ENCODE results near the gene NACC2. TPM values are rescaled to one million over a fixed set of nuclear protein-coding genes. Genes with fewer than 3 reads are reported as not detected.

NACC2 gene
- total RNA-seq, 4 donors from 2014 or later = 45.6 to 55.7 (median 49.8) TPM

GRCh38 chr9:135965124-135965756 lies 129.8 kb downstream of the NACC2 start:
- 55 to 63% methylated on average over 11 of the region's 11 CpGs for WGBS, 2 donors
- no peak for DNase-seq (ENCODE audit: low spot score in 2 of 2)
- no peaks in the 10 kb centered on the region for H3K36me3 ChIP-seq
- no peak overlapping the region for H3K4me3 ChIP-seq
- no peaks in the 10 kb centered on the region for H3K9me3 ChIP-seq
- no peaks in the 10 kb centered on the region for H3K27me3 ChIP-seq
- TF ChIP-seq CTCF (IDR thresholded peaks at IDR 0.05) (no peak), POLR2A (IDR thresholded peaks at IDR 0.05) (no peak), EP300 (IDR thresholded peaks at IDR 0.05) (no peak)
- no peak overlapping the region for H3K27ac ChIP-seq
- peaks cover 0 to 39% (median 10%) of the 10 kb centered on the region in 4 donors for H3K4me1 ChIP-seq

DNA sequence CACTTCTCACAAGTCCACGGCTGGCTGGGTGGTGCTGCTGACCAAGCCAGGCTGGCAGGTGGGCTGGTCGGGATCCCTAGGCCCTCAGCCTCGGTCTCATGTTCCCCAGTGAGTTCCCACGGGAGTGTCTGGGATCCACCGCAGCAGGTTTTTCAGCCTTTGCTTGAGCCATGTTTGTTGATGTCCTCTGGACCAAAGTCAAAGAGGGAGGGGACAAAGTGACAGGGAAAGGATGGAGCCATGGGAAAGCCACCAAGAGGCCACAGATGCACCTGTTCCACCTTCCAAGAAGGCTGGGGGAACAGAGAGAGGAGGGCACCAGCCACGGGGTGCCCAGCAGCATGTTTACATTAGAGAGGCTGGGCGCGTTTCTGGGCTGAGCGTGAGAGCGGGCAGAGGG lies 131.2 kb downstream of the NACC2 start:
- no peak for DNase-seq (ENCODE audit: low spot score in 2 of 2)
- Histone ChIP-seq H3K9me3 (no peaks in the 10 kb centered on the region), H3K27ac (no peak overlapping the region), H3K4me1 (peaks cover 0 to 45% (median 18%) of the 10 kb centered on the region in 4 donors), H3K27me3 (no peaks in the 10 kb centered on the region), H3K4me3 (no peak overlapping the region), H3K36me3 (no peaks in the 10 kb centered on the region)
- WGBS, 2 donors = 65 to 76% methylated on average over 9 to 10 of the region's 10 CpGs
- TF ChIP-seq POLR2A (IDR thresholded peaks at IDR 0.05) (no peak), CTCF (IDR thresholded peaks at IDR 0.05) (no peak), EP300 (IDR thresholded peaks at IDR 0.05) (no peak)

- WGBS, 2 donors = 83 to 84% methylated on average over 8 of the region's 8 CpGs
- no peak for TF ChIP-seq CTCF (IDR thresholded peaks at IDR 0.05)
- no peak for TF ChIP-seq EP300 (IDR thresholded peaks at IDR 0.05)
- TF ChIP-seq POLR2A (IDR thresholded peaks at IDR 0.05) = no peak
- Histone ChIP-seq H3K27me3 (no peaks in the 10 kb centered on the region), H3K27ac (no peak overlapping the region), H3K9me3 (no peaks in the 10 kb centered on the region), H3K4me3 (no peak overlapping the region), H3K4me1 (peaks cover 0 to 45% (median 16%) of the 10 kb centered on the region in 4 donors), H3K36me3 (no peaks in the 10 kb centered on the region)
- no peak for DNase-seq (ENCODE audit: low spot score in 2 of 2)
These were observed 131.8 kb downstream of the NACC2 start for GRCh38 chr9:135963338-135963737.

DNA sequence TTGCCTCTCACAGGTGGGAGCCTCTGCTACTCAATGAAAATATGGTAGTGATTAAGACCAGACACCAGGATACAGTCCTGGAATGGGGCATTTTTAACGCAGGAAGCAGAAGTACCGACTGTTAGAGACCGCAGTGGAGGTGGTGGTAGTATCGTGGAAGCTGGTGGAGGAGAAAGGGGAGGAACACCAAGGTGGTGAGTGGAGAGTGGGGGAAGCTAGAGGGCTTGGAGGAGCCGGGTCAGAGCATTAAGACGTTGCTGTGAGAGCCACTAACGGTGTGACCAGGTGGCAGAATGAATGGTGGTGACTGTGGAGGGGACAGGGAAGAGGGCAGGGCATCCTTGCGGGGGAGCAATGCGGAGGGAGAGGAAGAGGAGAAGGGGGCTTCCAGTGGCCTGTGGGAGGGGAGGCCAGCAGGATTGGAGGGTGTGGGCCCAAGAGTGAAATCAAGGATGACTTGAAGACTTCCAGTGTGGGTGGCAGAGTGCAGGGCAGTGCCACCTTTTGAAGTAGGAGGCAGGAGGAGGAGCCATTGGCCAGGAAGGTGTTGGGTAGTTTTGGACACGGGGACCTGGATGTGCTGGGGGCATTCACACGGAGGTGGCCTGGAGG lies 132.3 kb downstream of the NACC2 start:
- TF ChIP-seq CTCF (IDR thresholded peaks at IDR 0.05) = no peak
- no peak for TF ChIP-seq POLR2A (IDR thresholded peaks at IDR 0.05)
- no peak for TF ChIP-seq EP300 (IDR thresholded peaks at IDR 0.05)
- 51 to 58% methylated on average over 11 of the region's 11 CpGs for WGBS, 2 donors

More for the DNA sequence above, 132.3 kb downstream of the NACC2 start:
- Histone ChIP-seq H3K27me3 (no peaks in the 10 kb centered on the region), H3K27ac (no peak overlapping the region), H3K4me3 (no peak overlapping the region), H3K36me3 (no peaks in the 10 kb centered on the region), H3K4me1 (peaks cover 0 to 41% (median 13%) of the 10 kb centered on the region in 4 donors), H3K9me3 (no peaks in the 10 kb centered on the region)
- DNase-seq (ENCODE audit: low spot score in 2 of 2) = no peak
